NCI-H2081 treated with DMSO at 0.1 percent for 48 hours (cell line): Measurements from ENCODE around the gene PI3.

ENCODE experiments used
- DNase-seq: peaks from one replicate; lab custom pipeline; 2025; lab: John Stamatoyannopoulos, UW

The PI3 gene

DNA sequence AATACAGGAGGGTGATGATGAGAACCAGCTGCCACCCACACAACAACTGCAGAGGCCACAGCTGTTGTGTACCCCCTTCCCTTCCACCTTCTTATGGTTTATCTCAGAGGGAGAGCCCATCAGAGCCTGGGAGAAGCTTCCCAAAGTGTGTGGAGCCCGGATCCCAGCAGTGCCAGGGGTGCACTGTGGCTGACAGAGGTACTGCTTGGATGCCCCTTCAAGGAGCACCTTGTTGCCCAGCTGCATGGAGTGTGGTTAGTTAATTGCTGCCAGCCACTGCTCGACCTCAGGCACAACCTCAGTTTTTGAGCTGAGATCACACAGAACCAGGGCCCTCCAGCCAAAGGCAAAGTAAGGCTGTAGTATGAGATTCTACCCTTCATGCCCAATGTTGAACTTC, 13.0 kb downstream of the PI3 start:
- no peak for DNase-seq

GRCh38 chr20:45189067-45189609, 14.4 kb downstream of the PI3 start:
- DNase-seq, result no peak

DNA sequence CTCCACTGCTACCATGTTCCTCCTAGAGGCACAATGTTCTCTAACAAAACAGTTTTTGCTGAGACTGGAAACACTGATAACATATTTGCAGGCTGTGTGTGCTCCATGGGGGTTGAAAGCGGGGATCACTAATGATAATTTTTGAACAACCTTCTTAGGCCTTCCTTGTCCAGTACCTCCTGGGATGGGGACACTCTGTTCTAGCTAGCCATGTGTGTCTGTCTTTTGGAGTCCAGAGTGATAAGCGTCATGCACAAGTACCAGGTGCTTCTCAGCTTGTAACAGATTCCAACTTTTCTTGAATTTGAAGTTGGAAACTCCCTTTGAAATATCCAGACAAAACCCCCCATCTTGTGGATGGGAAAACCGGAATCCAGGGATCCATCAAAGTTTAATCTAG, 15.2 kb downstream of the PI3 start:
- DNase-seq, result no peak

- DNase-seq, result no peak
Measured at GRCh38 chr20:45191926-45192325, 17.2 kb downstream of the PI3 start.

DNA sequence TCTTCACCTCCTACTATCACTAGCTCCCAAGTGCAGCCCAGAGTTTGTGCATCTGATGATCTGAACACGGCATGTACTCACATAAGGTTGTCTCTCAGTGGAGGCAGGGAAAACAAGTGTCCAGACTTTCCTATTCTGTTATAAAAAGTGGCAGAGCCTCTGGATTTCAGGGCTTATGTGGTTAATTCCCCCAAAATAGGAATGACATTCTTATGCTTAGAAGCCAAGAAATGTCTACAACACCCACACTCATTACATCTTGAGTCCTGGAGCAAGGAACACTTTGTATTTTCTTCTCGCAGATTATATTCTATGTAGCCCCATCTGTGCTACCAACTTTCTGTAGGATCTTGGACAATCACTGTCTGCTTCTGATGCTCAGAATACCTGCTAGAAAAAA, 18.6 kb downstream of the PI3 start:
- no peak for DNase-seq

GRCh38 chr20:45206725-45207124, 32.0 kb downstream of the PI3 start, which contains the start of gene SEMG1:
Gene SEMG1, plus strand, starts transcription at chr20:45207033. Its CDS starts 21 bp downstream, at chr20:45207054.
- no peak for DNase-seq

- DNase-seq, result no peak
Measured at GRCh38 chr20:45209924-45210323, 35.2 kb downstream of the PI3 start.

GRCh38 chr20:45211569-45212474, 37.1 kb downstream of the PI3 start:
- DNase-seq, result no peak

GRCh38 chr20:45212836-45213235, 38.1 kb downstream of the PI3 start:
- no peak for DNase-seq

- DNase-seq, result no peak
Measured at GRCh38 chr20:45218124-45218523, 43.4 kb downstream of the PI3 start.

DNA sequence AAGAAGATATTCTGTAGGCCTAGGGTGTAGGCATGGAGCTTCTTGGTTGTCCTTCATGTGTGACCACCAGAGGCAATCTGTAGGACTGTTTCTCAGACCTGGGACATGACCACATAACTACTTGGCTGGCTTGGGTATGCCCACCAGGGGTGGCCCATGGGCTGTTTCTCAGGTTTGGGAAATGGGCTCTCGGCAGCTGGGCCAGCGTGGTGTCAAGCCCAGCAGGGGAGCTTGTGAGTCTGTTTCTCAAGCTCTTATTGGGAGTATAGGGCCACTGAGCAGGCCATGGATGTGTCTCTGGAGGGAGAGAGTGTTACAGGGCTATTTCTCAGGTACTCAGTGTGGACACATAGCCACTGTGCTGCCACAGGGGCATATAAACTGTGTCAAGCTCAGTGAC, 43.9 kb downstream of the PI3 start:
- no peak for DNase-seq

- DNase-seq, result no peak
Measured at GRCh38 chr20:45221076-45221475, 46.4 kb downstream of the PI3 start, which contains the start of gene SEMG2. Gene SEMG2, plus strand, starts transcription at chr20:45221373. Its CDS starts 17 bp downstream, at chr20:45221390.

GRCh38 chr20:45223136-45223535, 48.4 kb downstream of the PI3 start:
- no peak for DNase-seq
